Prostate gland (tissue), 2 donors: ENCODE data around the gene ABCC2.

ENCODE experiments used
- POLR2A ChIP-seq: fragments of 450-650 bp; IDR thresholded peaks from one replicate; pipeline ENCODE4 v1.6.1; 2016; ENCODE audit warnings: antibody characterized with exemption, mild to moderate bottlenecking
- TF ChIP-seq, protein P1 (sequence below), 4 experiments: fragments of 200-600 bp in 2 of 4; fragments of 450-650 bp in 2 of 4; sonication (generic) in 2 of 4; IDR thresholded peaks; 1 replicate in 3 of 4; 2 replicates in 1 of 4; pipeline ENCODE4 v1.5.1; 2016 to 2019; ENCODE audit warnings: antibody characterized with exemption in 4 of 4, mild to moderate bottlenecking in 2 of 4, moderate library complexity in 2 of 4

DNA sequence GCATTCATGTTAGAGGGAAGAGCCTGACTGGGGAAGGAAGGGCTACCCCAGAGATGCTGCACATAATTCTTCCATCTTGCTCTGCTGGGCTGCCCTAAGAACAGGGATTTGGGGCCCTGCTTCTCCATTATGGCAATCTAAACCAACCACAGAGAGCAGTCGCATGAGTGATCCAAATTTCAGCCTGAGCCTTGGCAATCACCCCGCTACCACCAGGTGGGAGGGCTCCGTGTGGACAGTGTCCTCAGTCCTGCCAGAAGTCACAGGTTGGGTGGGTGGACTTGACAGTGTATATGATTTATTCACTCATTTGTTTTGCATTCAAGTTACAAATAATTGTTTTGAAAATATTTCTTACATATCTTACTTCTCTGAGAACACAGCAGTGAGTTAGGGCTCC is 22.0 kb downstream of the ABCC2 start:
- no peak for TF ChIP-seq POLR2A
- TF ChIP-seq, protein P1, sequence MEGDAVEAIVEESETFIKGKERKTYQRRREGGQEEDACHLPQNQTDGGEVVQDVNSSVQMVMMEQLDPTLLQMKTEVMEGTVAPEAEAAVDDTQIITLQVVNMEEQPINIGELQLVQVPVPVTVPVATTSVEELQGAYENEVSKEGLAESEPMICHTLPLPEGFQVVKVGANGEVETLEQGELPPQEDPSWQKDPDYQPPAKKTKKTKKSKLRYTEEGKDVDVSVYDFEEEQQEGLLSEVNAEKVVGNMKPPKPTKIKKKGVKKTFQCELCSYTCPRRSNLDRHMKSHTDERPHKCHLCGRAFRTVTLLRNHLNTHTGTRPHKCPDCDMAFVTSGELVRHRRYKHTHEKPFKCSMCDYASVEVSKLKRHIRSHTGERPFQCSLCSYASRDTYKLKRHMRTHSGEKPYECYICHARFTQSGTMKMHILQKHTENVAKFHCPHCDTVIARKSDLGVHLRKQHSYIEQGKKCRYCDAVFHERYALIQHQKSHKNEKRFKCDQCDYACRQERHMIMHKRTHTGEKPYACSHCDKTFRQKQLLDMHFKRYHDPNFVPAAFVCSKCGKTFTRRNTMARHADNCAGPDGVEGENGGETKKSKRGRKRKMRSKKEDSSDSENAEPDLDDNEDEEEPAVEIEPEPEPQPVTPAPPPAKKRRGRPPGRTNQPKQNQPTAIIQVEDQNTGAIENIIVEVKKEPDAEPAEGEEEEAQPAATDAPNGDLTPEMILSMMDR (IDR thresholded peaks at IDR 0.05) = no peak
